ENCODE results near the gene C9orf153.
"Not testable (repeated sequence)": the region's sequence is repeated elsewhere in the genome, so short reads cannot be mapped to it uniquely, and the experiment has no call there.

C9orf153 gene

GRCh38 chr9:86298873-86299272 lies 39.4 kb upstream of the C9orf153 start:
- no peak overlapping the region for H2AFZ ChIP-seq (ENCODE audit: low read depth, low read length, severe bottlenecking)
- no peak overlapping the region for H3K4me3 ChIP-seq (ENCODE audit: insufficient read depth, low read length, poor library complexity, severe bottlenecking)
- H3K36me3 ChIP-seq (ENCODE audit: low read length): peaks cover 53% of the 10 kb centered on the region

GRCh38 chr9:86290341-86290740 lies 30.9 kb upstream of the C9orf153 start:
- H3K79me2 ChIP-seq (ENCODE audit: insufficient read depth, low read length); H3K27ac ChIP-seq (ENCODE audit: low read depth, low read length); H3F3A ChIP-seq (ENCODE audit: insufficient read depth); H3K27me3 ChIP-seq (ENCODE audit: low read length); H3K9me2 ChIP-seq (replicated peaks; ENCODE audit: insufficient read depth, low read length); H3K4me2 ChIP-seq (ENCODE audit: low read depth, low read length, poor library complexity, severe bottlenecking); H4K20me1 ChIP-seq (ENCODE audit: low read depth, low read length); H3K9me3 ChIP-seq (ENCODE audit: insufficient read depth, low read length); H3K4me3 ChIP-seq (ENCODE audit: insufficient read depth, low read length, poor library complexity, severe bottlenecking); H3K9ac ChIP-seq (ENCODE audit: low read length); H2AFZ ChIP-seq (ENCODE audit: low read depth, low read length, severe bottlenecking): not testable (repeated sequence)
- H3K36me3 ChIP-seq (ENCODE audit: low read length): peaks cover 16% of the 10 kb centered on the region; the same call in 1 of the 2 replicates

More at GRCh38 chr9:86298873-86299272, 39.4 kb upstream of the C9orf153 start:
- no peaks in the 10 kb centered on the region for H3K9me2 ChIP-seq (replicated peaks; ENCODE audit: insufficient read depth, low read length)
- H3K27ac ChIP-seq (ENCODE audit: low read depth, low read length): no peak overlapping the region
- H3K4me2 ChIP-seq (ENCODE audit: low read depth, low read length, poor library complexity, severe bottlenecking): no peak overlapping the region
- no peaks in the 10 kb centered on the region for H3K79me2 ChIP-seq (ENCODE audit: insufficient read depth, low read length)
- no peaks in the 10 kb centered on the region for H4K20me1 ChIP-seq (ENCODE audit: low read depth, low read length)
- no peaks in the 10 kb centered on the region for H3F3A ChIP-seq (ENCODE audit: insufficient read depth)
- no peaks in the 10 kb centered on the region for H3K9me3 ChIP-seq (ENCODE audit: insufficient read depth, low read length)
- no peak overlapping the region for H3K9ac ChIP-seq (ENCODE audit: low read length)
- no peaks in the 10 kb centered on the region for H3K27me3 ChIP-seq (ENCODE audit: low read length)
- TF ChIP-seq EZH2phosphoT487 (conservative IDR thresholded peaks at IDR 0.05; ENCODE audit: low read length) (no peak), CTCF (IDR thresholded peaks at IDR 0.05; ENCODE audit: insufficient read depth, low read length, poor library complexity, severe bottlenecking) (no peak)

GRCh38 chr9:86288499-86289198 lies 29.2 kb upstream of the C9orf153 start:
- Histone ChIP-seq H3K79me2 (ENCODE audit: insufficient read depth, low read length) (no peaks in the 10 kb centered on the region), H2AFZ (ENCODE audit: low read depth, low read length, severe bottlenecking) (no peak overlapping the region), H3K27me3 (ENCODE audit: low read length) (no peaks in the 10 kb centered on the region), H3K4me2 (ENCODE audit: low read depth, low read length, poor library complexity, severe bottlenecking) (no peak overlapping the region), H3K9ac (ENCODE audit: low read length) (no peak overlapping the region), H3K4me3 (ENCODE audit: insufficient read depth, low read length, poor library complexity, severe bottlenecking) (no peak overlapping the region), H4K20me1 (ENCODE audit: low read depth, low read length) (0 out of 2 replicates have a peak, but pooled peaks cover 3% of the 10 kb centered on the region), H3K9me2 (replicated peaks; ENCODE audit: insufficient read depth, low read length) (no peaks in the 10 kb centered on the region), H3K9me3 (ENCODE audit: insufficient read depth, low read length) (no peaks in the 10 kb centered on the region), H3F3A (ENCODE audit: insufficient read depth) (peaks cover 4% of the 10 kb centered on the region; the same call in 1 of the 2 replicates), H3K36me3 (ENCODE audit: low read length) (peaks cover 11% of the 10 kb centered on the region; the same call in 1 of the 2 replicates), H3K27ac (ENCODE audit: low read depth, low read length) (no peak overlapping the region)
- TF ChIP-seq CTCF (IDR thresholded peaks at IDR 0.05; ENCODE audit: insufficient read depth, low read length, poor library complexity, severe bottlenecking): no peak
- no peak for TF ChIP-seq EZH2phosphoT487 (conservative IDR thresholded peaks at IDR 0.05; ENCODE audit: low read length)

GRCh38 chr9:86287013-86287412 lies 27.6 kb upstream of the C9orf153 start:
- Histone ChIP-seq H3K79me2 (ENCODE audit: insufficient read depth, low read length) (no peaks in the 10 kb centered on the region), H3K9me3 (ENCODE audit: insufficient read depth, low read length) (no peaks in the 10 kb centered on the region), H3K27me3 (ENCODE audit: low read length) (no peaks in the 10 kb centered on the region), H3K27ac (ENCODE audit: low read depth, low read length) (no peak overlapping the region), H3K4me3 (ENCODE audit: insufficient read depth, low read length, poor library complexity, severe bottlenecking) (no peak overlapping the region), H3K9me2 (replicated peaks; ENCODE audit: insufficient read depth, low read length) (no peaks in the 10 kb centered on the region), H4K20me1 (ENCODE audit: low read depth, low read length) (0 out of 2 replicates have a peak, but pooled peaks cover 3% of the 10 kb centered on the region), H3F3A (ENCODE audit: insufficient read depth) (peaks cover 4% of the 10 kb centered on the region; the same call in 1 of the 2 replicates), H3K36me3 (ENCODE audit: low read length) (peaks cover 11% of the 10 kb centered on the region; the same call in 1 of the 2 replicates), H3K4me2 (ENCODE audit: low read depth, low read length, poor library complexity, severe bottlenecking) (no peak overlapping the region), H2AFZ (ENCODE audit: low read depth, low read length, severe bottlenecking) (no peak overlapping the region), H3K9ac (ENCODE audit: low read length) (no peak overlapping the region)
- TF ChIP-seq CTCF (IDR thresholded peaks at IDR 0.05; ENCODE audit: insufficient read depth, low read length, poor library complexity, severe bottlenecking) (no peak), EZH2phosphoT487 (conservative IDR thresholded peaks at IDR 0.05; ENCODE audit: low read length) (no peak)
